ENCODE measurements around the gene LUZP1. TPM values are rescaled to one million over a fixed set of nuclear protein-coding genes. Genes with fewer than 3 reads are reported as not detected.

LUZP1 gene
- total RNA-seq, 2 donors from 2014 or later, result 43.5 to 49.4 TPM

DNA sequence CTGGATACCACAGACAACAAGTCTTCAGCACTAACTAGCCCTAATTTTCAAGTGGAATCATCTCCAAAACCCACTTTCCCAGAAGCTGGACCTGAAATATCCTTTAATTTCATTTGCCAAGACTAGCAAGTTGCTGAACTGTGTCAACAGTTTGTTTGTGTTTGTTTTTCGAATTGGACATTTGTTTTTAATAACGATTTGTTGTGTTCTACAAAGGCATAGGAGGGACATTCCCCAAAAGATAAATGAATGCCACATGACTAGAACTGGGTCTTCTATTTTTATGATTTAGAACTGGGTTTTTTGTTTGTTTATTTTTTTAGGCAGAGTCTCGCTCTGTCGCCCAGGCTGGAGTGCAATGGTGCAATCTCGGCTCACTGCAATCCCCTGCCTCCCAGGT, 17.9 kb downstream of the LUZP1 start:
- Mint-ChIP-seq H3K27ac (no peak overlapping the region), H3K9me3 (no peaks in the 10 kb centered on the region), H3K4me1 (peaks cover 4% of the 10 kb centered on the region), H3K27me3 (ENCODE audit: insufficient read depth) (no peaks in the 10 kb centered on the region), H3K36me3 (ENCODE audit: low read depth) (peaks cover 8% of the 10 kb centered on the region), H3K4me3 (no peak overlapping the region)
- TF ChIP-seq CTCF (conservative IDR thresholded peaks at IDR 0.05), result no peak
- no peak for DNase-seq
- Histone ChIP-seq H3K4me3 (ENCODE audit: low read length) (no peak overlapping the region), H3K9me3 (ENCODE audit: control insufficient read depth, low read length) (no peaks in the 10 kb centered on the region), H3K27me3 (ENCODE audit: control insufficient read depth, insufficient read depth, low read length, poor library complexity, severe bottlenecking) (no peaks in the 10 kb centered on the region), H3K9ac (ENCODE audit: extremely low read depth, low read length, poor library complexity, severe bottlenecking) (no peak overlapping the region), H3K4me1 (ENCODE audit: control insufficient read depth, insufficient read depth, low read length) (no peaks in the 10 kb centered on the region), H3K36me3 (ENCODE audit: control insufficient read depth, insufficient read depth, low read length) (peaks cover 20% of the 10 kb centered on the region), H3K27ac (ENCODE audit: low read depth, low read length) (no peak overlapping the region)
- WGBS, 2 experiments (ENCODE audit: insufficient coverage in 1 of 2, insufficient read length in 1 of 2), result 92 to 100% methylated on average over 2 to 5 of the region's 5 CpGs

GRCh38 chr1:23150125-23150524, 18.5 kb downstream of the LUZP1 start:
- no peak for TF ChIP-seq CTCF (conservative IDR thresholded peaks at IDR 0.05)
- no peak overlapping the region for H3K27ac Mint-ChIP-seq

DNA sequence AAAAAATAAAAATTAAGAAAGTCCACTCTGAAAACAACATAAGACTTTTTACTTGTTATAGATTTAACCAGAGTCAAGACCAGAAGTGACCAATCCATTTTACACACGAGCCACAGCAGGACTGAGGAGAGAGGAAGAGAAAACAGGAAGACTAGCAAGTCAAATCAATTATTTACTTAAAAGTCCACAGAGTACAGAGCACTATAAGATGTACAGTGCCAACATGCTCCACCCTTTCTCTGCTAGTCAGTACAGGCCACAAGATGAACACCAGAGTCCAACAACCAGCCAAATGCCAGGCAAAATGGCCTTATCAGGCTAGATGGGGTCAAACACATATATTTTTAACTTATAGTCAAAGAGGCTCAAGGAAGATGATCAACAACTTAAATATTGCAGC, 19.5 kb downstream of the LUZP1 start:
- no peaks in the 10 kb centered on the region for H3K4me1 ChIP-seq (ENCODE audit: control insufficient read depth, insufficient read depth, low read length)
- WGBS, 2 experiments (ENCODE audit: insufficient coverage in 1 of 2, insufficient read length in 1 of 2), result 92% methylated on average over 1 of the region's 1 CpG; no CpG with 5 or more reads in 1 of the 2 experiments
- H3K9ac ChIP-seq (ENCODE audit: extremely low read depth, low read length, poor library complexity, severe bottlenecking), result no peak overlapping the region
- peaks cover 20% of the 10 kb centered on the region for H3K36me3 ChIP-seq (ENCODE audit: control insufficient read depth, insufficient read depth, low read length)
- no peaks in the 10 kb centered on the region for H3K27me3 ChIP-seq (ENCODE audit: control insufficient read depth, insufficient read depth, low read length, poor library complexity, severe bottlenecking)
- H3K4me3 Mint-ChIP-seq, result no peak overlapping the region
- H3K9me3 Mint-ChIP-seq, result no peaks in the 10 kb centered on the region
- peaks cover 11% of the 10 kb centered on the region for H3K36me3 Mint-ChIP-seq (ENCODE audit: low read depth)
- H3K27ac ChIP-seq (ENCODE audit: low read depth, low read length), result no peak overlapping the region
- peaks cover 2% of the 10 kb centered on the region for H3K4me1 Mint-ChIP-seq
- no peaks in the 10 kb centered on the region for H3K27me3 Mint-ChIP-seq (ENCODE audit: insufficient read depth)
- no peak for DNase-seq
- no peaks in the 10 kb centered on the region for H3K9me3 ChIP-seq (ENCODE audit: control insufficient read depth, low read length)
- H3K4me3 ChIP-seq (ENCODE audit: low read length), result no peak overlapping the region
- H3K27ac Mint-ChIP-seq, result no peak overlapping the region
- no peak for TF ChIP-seq CTCF (conservative IDR thresholded peaks at IDR 0.05)

More at GRCh38 chr1:23150125-23150524, 18.5 kb downstream of the LUZP1 start:
- Histone ChIP-seq H3K27me3 (ENCODE audit: control insufficient read depth, insufficient read depth, low read length, poor library complexity, severe bottlenecking) (no peaks in the 10 kb centered on the region), H3K4me1 (ENCODE audit: control insufficient read depth, insufficient read depth, low read length) (no peaks in the 10 kb centered on the region), H3K4me3 (ENCODE audit: low read length) (no peak overlapping the region), H3K9me3 (ENCODE audit: control insufficient read depth, low read length) (no peaks in the 10 kb centered on the region), H3K36me3 (ENCODE audit: control insufficient read depth, insufficient read depth, low read length) (peaks cover 20% of the 10 kb centered on the region), H3K9ac (ENCODE audit: extremely low read depth, low read length, poor library complexity, severe bottlenecking) (no peak overlapping the region), H3K27ac (ENCODE audit: low read depth, low read length) (no peak overlapping the region)
- 86 to 90% methylated on average over 1 to 2 of the region's 2 CpGs for WGBS, 2 experiments (ENCODE audit: insufficient coverage in 1 of 2, insufficient read length in 1 of 2)
- peaks cover 2% of the 10 kb centered on the region for H3K4me1 Mint-ChIP-seq
- no peaks in the 10 kb centered on the region for H3K9me3 Mint-ChIP-seq
- no peak overlapping the region for H3K4me3 Mint-ChIP-seq
- peaks cover 8% of the 10 kb centered on the region for H3K36me3 Mint-ChIP-seq (ENCODE audit: low read depth)
- no peak for DNase-seq
- no peaks in the 10 kb centered on the region for H3K27me3 Mint-ChIP-seq (ENCODE audit: insufficient read depth)
